Erythroblast (primary cell): ENCODE measurements around the gene BIRC7.

Experiments
- GATA1 ChIP-seq: IDR thresholded peaks from 2 replicates; pipeline ENCODE4 v1.6.1; 2011; ENCODE audit warnings: low read depth, mild to moderate bottlenecking, control low read depth, low read length, moderate library complexity
- POLR2A ChIP-seq: IDR thresholded peaks from 2 replicates; pipeline ENCODE4 v1.6.1; 2011; ENCODE audit warnings: mild to moderate bottlenecking, low read length

DNA sequence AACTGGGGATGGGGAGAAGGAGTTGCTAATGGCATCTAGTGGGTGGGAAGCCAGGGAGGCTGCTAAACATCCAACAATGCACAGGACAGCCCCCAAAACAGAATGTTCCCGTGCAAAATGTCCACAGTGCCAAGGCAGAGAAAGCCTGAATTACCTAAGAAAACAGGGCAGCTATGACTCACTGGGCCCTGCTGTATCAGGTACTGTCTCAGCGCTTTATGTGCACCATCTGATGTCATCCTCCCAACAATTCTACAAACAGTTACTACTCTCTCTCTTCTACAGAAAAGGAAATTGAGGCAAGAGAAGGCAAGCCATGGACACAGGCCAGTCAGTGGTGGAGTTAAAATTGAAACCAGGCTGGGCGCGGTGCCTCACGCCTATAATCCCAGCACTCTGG, 22.9 kb upstream of the BIRC7 start:
- TF ChIP-seq POLR2A (no peak), GATA1 (no peak)
